ENCODE results near the gene SUSD5.

Gene SUSD5

GRCh38 chr3:33174711-33175414, 43.7 kb downstream of the SUSD5 start:
- Histone ChIP-seq H3K27me3 (ENCODE audit: control insufficient read depth in 2 of 2, insufficient read depth in 2 of 2, low read length in 2 of 2) (no peaks in the 10 kb centered on the region), H3K36me3 (ENCODE audit: control insufficient read depth in 2 of 2, insufficient read depth in 2 of 2, low read length in 2 of 2) (no peaks in the 10 kb centered on the region), H3K4me3 (ENCODE audit: low read length in 2 of 2) (no peak overlapping the region), H3K4me1 (ENCODE audit: control insufficient read depth in 2 of 2, insufficient read depth in 2 of 2, low read length in 2 of 2) (no peaks in the 10 kb centered on the region), H3K9me3 (ENCODE audit: control insufficient read depth in 2 of 2, low read length in 2 of 2) (no peaks in the 10 kb centered on the region), H3K27ac (ENCODE audit: low read depth in 2 of 2, low read length in 2 of 2) (no peak overlapping the region), H3K9ac (ENCODE audit: low read depth in 1 of 2, low read length in 2 of 2) (no peak overlapping the region)

DNA sequence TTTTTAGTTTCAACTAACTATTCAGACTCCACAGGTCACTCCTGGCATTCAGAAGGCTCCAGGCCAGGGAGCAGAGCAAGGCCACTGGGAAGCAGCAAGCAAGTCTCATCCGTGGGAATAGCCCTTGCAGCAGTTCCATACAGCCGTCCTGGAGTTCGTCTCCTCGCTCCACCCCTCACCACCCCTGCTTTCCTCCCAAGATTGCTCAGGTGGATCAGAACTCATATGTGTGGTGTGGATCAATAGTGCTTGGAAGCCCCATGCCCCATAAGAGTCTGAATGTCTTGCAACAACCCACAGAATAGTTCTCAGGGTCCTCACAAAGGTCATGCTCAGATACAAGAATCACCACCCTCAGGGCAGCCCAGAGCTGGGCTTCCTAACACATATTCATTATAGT, 44.5 kb downstream of the SUSD5 start:
- no peaks in the 10 kb centered on the region for H3K4me1 ChIP-seq (ENCODE audit: control insufficient read depth in 2 of 2, insufficient read depth in 2 of 2, low read length in 2 of 2)
- no peaks in the 10 kb centered on the region for H3K27me3 ChIP-seq (ENCODE audit: control insufficient read depth in 2 of 2, insufficient read depth in 2 of 2, low read length in 2 of 2)
- H3K9ac ChIP-seq (ENCODE audit: low read depth in 1 of 2, low read length in 2 of 2): no peak overlapping the region
- H3K36me3 ChIP-seq (ENCODE audit: control insufficient read depth in 2 of 2, insufficient read depth in 2 of 2, low read length in 2 of 2): no peaks in the 10 kb centered on the region
- no peak overlapping the region for H3K4me3 ChIP-seq (ENCODE audit: low read length in 2 of 2)
- H3K9me3 ChIP-seq (ENCODE audit: control insufficient read depth in 2 of 2, low read length in 2 of 2): no peaks in the 10 kb centered on the region
- H3K27ac ChIP-seq (ENCODE audit: low read depth in 2 of 2, low read length in 2 of 2): no peak overlapping the region

- no peaks in the 10 kb centered on the region for H3K27me3 ChIP-seq (ENCODE audit: control insufficient read depth in 2 of 2, insufficient read depth in 2 of 2, low read length in 2 of 2)
- H3K9me3 ChIP-seq (ENCODE audit: control insufficient read depth in 2 of 2, low read length in 2 of 2): no peaks in the 10 kb centered on the region
- H3K27ac ChIP-seq (ENCODE audit: low read depth in 2 of 2, low read length in 2 of 2): no peak overlapping the region
These were observed 44.9 kb downstream of the SUSD5 start for GRCh38 chr3:33173672-33174071.

DNA sequence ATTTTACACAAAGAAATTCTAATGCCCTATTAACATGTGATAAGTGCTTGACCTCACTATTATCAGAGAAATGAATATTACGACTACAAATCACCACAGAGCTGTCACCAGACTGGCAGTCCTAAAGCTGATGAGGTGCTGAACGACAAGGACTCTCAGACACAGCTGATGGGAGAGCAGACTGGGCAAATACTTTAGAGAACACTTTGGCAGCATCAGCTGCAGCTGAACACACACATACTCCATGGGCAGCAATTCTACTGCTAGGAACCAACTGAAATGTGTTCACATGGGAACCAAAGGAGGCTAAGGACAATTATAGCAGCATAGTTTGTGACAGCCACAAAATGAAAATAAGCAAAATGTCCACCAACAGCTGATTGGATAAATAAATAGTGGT, 45.5 kb downstream of the SUSD5 start:
- Histone ChIP-seq H3K9me3 (ENCODE audit: control insufficient read depth in 2 of 2, low read length in 2 of 2) (no peaks in the 10 kb centered on the region), H3K27me3 (ENCODE audit: control insufficient read depth in 2 of 2, insufficient read depth in 2 of 2, low read length in 2 of 2) (no peaks in the 10 kb centered on the region), H3K27ac (ENCODE audit: low read depth in 2 of 2, low read length in 2 of 2) (no peak overlapping the region), H3K36me3 (ENCODE audit: control insufficient read depth in 2 of 2, insufficient read depth in 2 of 2, low read length in 2 of 2) (no peaks in the 10 kb centered on the region), H3K4me1 (ENCODE audit: control insufficient read depth in 2 of 2, insufficient read depth in 2 of 2, low read length in 2 of 2) (no peaks in the 10 kb centered on the region), H3K9ac (ENCODE audit: low read depth in 1 of 2, low read length in 2 of 2) (no peak overlapping the region), H3K4me3 (ENCODE audit: low read length in 2 of 2) (no peak overlapping the region)

More at GRCh38 chr3:33173672-33174071, 44.9 kb downstream of the SUSD5 start:
- no peak overlapping the region for H3K4me3 ChIP-seq (ENCODE audit: low read length in 2 of 2)
- no peaks in the 10 kb centered on the region for H3K4me1 ChIP-seq (ENCODE audit: control insufficient read depth in 2 of 2, insufficient read depth in 2 of 2, low read length in 2 of 2)
- H3K9ac ChIP-seq (ENCODE audit: low read depth in 1 of 2, low read length in 2 of 2): no peak overlapping the region
- no peaks in the 10 kb centered on the region for H3K36me3 ChIP-seq (ENCODE audit: control insufficient read depth in 2 of 2, insufficient read depth in 2 of 2, low read length in 2 of 2)

- H3K9ac ChIP-seq (ENCODE audit: low read depth in 1 of 2, low read length in 2 of 2): no peak overlapping the region
- no peaks in the 10 kb centered on the region for H3K4me1 ChIP-seq (ENCODE audit: control insufficient read depth in 2 of 2, insufficient read depth in 2 of 2, low read length in 2 of 2)
- no peak overlapping the region for H3K27ac ChIP-seq (ENCODE audit: low read depth in 2 of 2, low read length in 2 of 2)
- H3K36me3 ChIP-seq (ENCODE audit: control insufficient read depth in 2 of 2, insufficient read depth in 2 of 2, low read length in 2 of 2): no peaks in the 10 kb centered on the region
- no peak overlapping the region for H3K4me3 ChIP-seq (ENCODE audit: low read length in 2 of 2)
- H3K27me3 ChIP-seq (ENCODE audit: control insufficient read depth in 2 of 2, insufficient read depth in 2 of 2, low read length in 2 of 2): no peaks in the 10 kb centered on the region
- H3K9me3 ChIP-seq (ENCODE audit: control insufficient read depth in 2 of 2, low read length in 2 of 2): no peaks in the 10 kb centered on the region
These were observed 47.0 kb downstream of the SUSD5 start for GRCh38 chr3:33171580-33171979.

GRCh38 chr3:33170531-33170930, 48.1 kb downstream of the SUSD5 start:
- H3K27ac ChIP-seq (ENCODE audit: low read depth in 2 of 2, low read length in 2 of 2): no peak overlapping the region
- H3K27me3 ChIP-seq (ENCODE audit: control insufficient read depth in 2 of 2, insufficient read depth in 2 of 2, low read length in 2 of 2): no peaks in the 10 kb centered on the region
- no peaks in the 10 kb centered on the region for H3K4me1 ChIP-seq (ENCODE audit: control insufficient read depth in 2 of 2, insufficient read depth in 2 of 2, low read length in 2 of 2)
- no peaks in the 10 kb centered on the region for H3K9me3 ChIP-seq (ENCODE audit: control insufficient read depth in 2 of 2, low read length in 2 of 2)
- no peak overlapping the region for H3K9ac ChIP-seq (ENCODE audit: low read depth in 1 of 2, low read length in 2 of 2)
- H3K36me3 ChIP-seq (ENCODE audit: control insufficient read depth in 2 of 2, insufficient read depth in 2 of 2, low read length in 2 of 2): no peaks in the 10 kb centered on the region
- H3K4me3 ChIP-seq (ENCODE audit: low read length in 2 of 2): no peak overlapping the region

- Histone ChIP-seq H3K9me3 (ENCODE audit: control insufficient read depth in 2 of 2, low read length in 2 of 2) (no peaks in the 10 kb centered on the region), H3K36me3 (ENCODE audit: control insufficient read depth in 2 of 2, insufficient read depth in 2 of 2, low read length in 2 of 2) (no peaks in the 10 kb centered on the region), H3K27me3 (ENCODE audit: control insufficient read depth in 2 of 2, insufficient read depth in 2 of 2, low read length in 2 of 2) (no peaks in the 10 kb centered on the region), H3K4me1 (ENCODE audit: control insufficient read depth in 2 of 2, insufficient read depth in 2 of 2, low read length in 2 of 2) (no peaks in the 10 kb centered on the region), H3K27ac (ENCODE audit: low read depth in 2 of 2, low read length in 2 of 2) (no peak overlapping the region), H3K4me3 (ENCODE audit: low read length in 2 of 2) (no peak overlapping the region), H3K9ac (ENCODE audit: low read depth in 1 of 2, low read length in 2 of 2) (no peak overlapping the region)
These were observed 50.8 kb downstream of the SUSD5 start for GRCh38 chr3:33167716-33168336.

DNA sequence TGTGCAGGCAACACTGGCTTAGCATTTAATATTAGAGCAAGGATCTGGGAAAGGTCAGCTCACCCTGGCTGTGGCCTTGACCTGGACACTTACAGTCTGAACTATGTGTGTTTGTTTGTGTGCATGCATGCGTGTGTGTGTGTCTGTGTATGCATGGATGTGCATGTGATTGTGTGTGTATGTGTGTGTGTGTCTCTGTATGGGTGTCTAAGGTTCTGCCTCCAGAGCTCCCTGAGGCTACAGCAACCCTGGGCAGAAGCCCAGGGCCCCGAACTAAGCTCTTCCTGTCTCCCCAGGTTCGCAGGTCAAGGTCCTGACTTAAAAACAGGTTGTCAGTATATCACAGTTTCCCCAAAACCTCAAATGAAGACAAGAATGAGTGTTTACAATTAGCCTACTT, 51.3 kb downstream of the SUSD5 start:
- no peaks in the 10 kb centered on the region for H3K27me3 ChIP-seq (ENCODE audit: control insufficient read depth in 2 of 2, insufficient read depth in 2 of 2, low read length in 2 of 2)
- H3K9me3 ChIP-seq (ENCODE audit: control insufficient read depth in 2 of 2, low read length in 2 of 2): no peaks in the 10 kb centered on the region
- H3K36me3 ChIP-seq (ENCODE audit: control insufficient read depth in 2 of 2, insufficient read depth in 2 of 2, low read length in 2 of 2): no peaks in the 10 kb centered on the region
- no peak overlapping the region for H3K4me3 ChIP-seq (ENCODE audit: low read length in 2 of 2)
- H3K9ac ChIP-seq (ENCODE audit: low read depth in 1 of 2, low read length in 2 of 2): no peak overlapping the region
- H3K27ac ChIP-seq (ENCODE audit: low read depth in 2 of 2, low read length in 2 of 2): no peak overlapping the region
- no peaks in the 10 kb centered on the region for H3K4me1 ChIP-seq (ENCODE audit: control insufficient read depth in 2 of 2, insufficient read depth in 2 of 2, low read length in 2 of 2)

DNA sequence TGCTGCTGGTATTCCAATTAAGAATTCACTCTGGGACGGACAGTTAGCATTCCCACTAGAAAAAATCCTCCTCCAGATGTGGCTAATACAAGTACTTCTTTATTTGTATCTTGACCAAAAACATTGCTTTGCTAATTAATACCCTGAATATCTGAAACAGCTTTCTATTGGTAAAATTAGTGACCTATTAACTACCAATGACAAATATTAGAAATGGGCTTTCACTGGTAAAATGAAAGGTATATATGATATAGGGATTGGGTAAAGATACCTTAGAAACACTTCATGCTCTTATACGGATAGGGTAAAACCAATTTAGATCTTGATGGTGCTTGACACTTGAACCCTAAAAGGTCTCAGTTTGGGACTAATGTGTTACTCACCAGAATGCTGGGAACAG, 52.5 kb downstream of the SUSD5 start:
- Histone ChIP-seq H3K4me1 (ENCODE audit: control insufficient read depth in 2 of 2, insufficient read depth in 2 of 2, low read length in 2 of 2) (no peaks in the 10 kb centered on the region), H3K9me3 (ENCODE audit: control insufficient read depth in 2 of 2, low read length in 2 of 2) (no peaks in the 10 kb centered on the region), H3K4me3 (ENCODE audit: low read length in 2 of 2) (no peak overlapping the region), H3K36me3 (ENCODE audit: control insufficient read depth in 2 of 2, insufficient read depth in 2 of 2, low read length in 2 of 2) (no peaks in the 10 kb centered on the region), H3K9ac (ENCODE audit: low read depth in 1 of 2, low read length in 2 of 2) (no peak overlapping the region), H3K27me3 (ENCODE audit: control insufficient read depth in 2 of 2, insufficient read depth in 2 of 2, low read length in 2 of 2) (no peaks in the 10 kb centered on the region), H3K27ac (ENCODE audit: low read depth in 2 of 2, low read length in 2 of 2) (no peak overlapping the region)

DNA sequence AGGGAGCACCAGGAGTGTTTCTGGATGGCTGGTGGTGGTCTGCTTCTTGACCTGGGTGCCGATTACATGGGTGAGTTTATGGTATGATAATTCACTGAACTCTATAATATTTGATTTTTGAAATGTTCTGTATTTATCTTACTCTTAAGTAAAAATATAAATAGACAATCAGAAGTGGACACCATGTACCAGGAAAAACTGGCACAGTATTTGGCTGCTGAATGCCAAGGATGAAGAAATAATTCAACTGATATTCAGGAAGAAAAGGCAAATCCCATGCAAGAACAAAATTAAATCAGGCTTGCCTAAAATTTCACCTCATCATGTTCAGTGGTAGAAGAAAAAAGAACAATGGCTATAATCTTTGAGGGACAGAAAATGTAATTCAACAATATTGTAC, 53.2 kb downstream of the SUSD5 start:
- Histone ChIP-seq H3K4me3 (ENCODE audit: low read length in 2 of 2) (no peak overlapping the region), H3K4me1 (ENCODE audit: control insufficient read depth in 2 of 2, insufficient read depth in 2 of 2, low read length in 2 of 2) (no peaks in the 10 kb centered on the region), H3K27me3 (ENCODE audit: control insufficient read depth in 2 of 2, insufficient read depth in 2 of 2, low read length in 2 of 2) (peaks cover 0 to 2% of the 10 kb centered on the region in 2 donors)

More for the DNA sequence above, 53.2 kb downstream of the SUSD5 start:
- Histone ChIP-seq H3K9ac (ENCODE audit: low read depth in 1 of 2, low read length in 2 of 2) (no peak overlapping the region), H3K9me3 (ENCODE audit: control insufficient read depth in 2 of 2, low read length in 2 of 2) (no peaks in the 10 kb centered on the region), H3K27ac (ENCODE audit: low read depth in 2 of 2, low read length in 2 of 2) (no peak overlapping the region), H3K36me3 (ENCODE audit: control insufficient read depth in 2 of 2, insufficient read depth in 2 of 2, low read length in 2 of 2) (no peaks in the 10 kb centered on the region)
